Vagina (tissue), 2 donors: ENCODE results near the gene ADGRD2. TPM values are rescaled to one million over a fixed set of nuclear protein-coding genes. Genes with fewer than 3 reads are reported as not detected.
"Not testable (repeated sequence)": the region's sequence is repeated elsewhere in the genome, so short reads cannot be mapped to it uniquely, and the experiment has no call there.

Source experiments
- DNase-seq, 2 donors: peaks; one replicate each; pipeline ENCODE4 v3.0.0-alpha.2; 2017; ENCODE audit errors: extremely low spot score in 2 of 2
- H3K27ac ChIP-seq: fragments of 200-600 bp; sonication (generic); one replicate; pipeline ENCODE4 v1.5.1; 2019
- H3K27me3 ChIP-seq: fragments of 200-600 bp; sonication (generic); one replicate; pipeline ENCODE4 v1.5.1; 2019
- H3K36me3 ChIP-seq, 2 donors: fragments of 200-600 bp; sonication (generic); one replicate each; pipeline ENCODE4 v1.5.1; 2017 to 2019
- H3K4me1 ChIP-seq: fragments of 200-600 bp; sonication (generic); one replicate; pipeline ENCODE4 v1.5.1; 2019
- H3K4me3 ChIP-seq, 2 donors: fragments of 200-600 bp; sonication (generic); 1 replicate in 1 of 2; 2 replicates in 1 of 2; pipeline ENCODE4 v1.5.1; 2016 to 2019
- H3K9me3 ChIP-seq: fragments of 200-600 bp; sonication (generic); one replicate; pipeline ENCODE4 v1.5.1; 2019
- CTCF ChIP-seq, 3 experiments: fragments of 450-650 bp in 2 of 3; fragments of 200-600 bp in 1 of 3; sonication (generic) in 1 of 3; IDR thresholded peaks; one replicate each; pipeline ENCODE4 v1.5.1; 2017 to 2019; ENCODE audit warnings: antibody characterized with exemption in 3 of 3, mild to moderate bottlenecking in 2 of 3, moderate library complexity in 2 of 3
- POLR2A ChIP-seq, 2 donors: fragments of 450-650 bp; IDR thresholded peaks; one replicate each; pipeline ENCODE4 v1.6.1; 2017; ENCODE audit warnings: antibody characterized with exemption in 2 of 2, mild to moderate bottlenecking in 2 of 2, moderate library complexity in 2 of 2
- POLR2AphosphoS5 ChIP-seq, 2 donors: sonication (generic); formaldehyde crosslinking; IDR thresholded peaks; one replicate each; pipeline ENCODE4 v1.9.0; 2017; ENCODE audit warnings: antibody characterized with exemption in 2 of 2, mild to moderate bottlenecking in 2 of 2, low read depth in 1 of 2; ENCODE audit not compliant: insufficient read depth in 1 of 2
- intact Hi-C: fragments of 100-400 bp; cut with DNase I; formaldehyde crosslinking; loops from one replicate; pipeline ENCODE4 v1.15.1; 2023
- total RNA-seq: library from RNA; depleted of rRNA; stranded (reverse); fragments of >200 nt; gene quantifications from one replicate; pipeline ENCODE4 v1.2.3, GENCODE V29; 2016

The ADGRD2 gene
- total RNA-seq, 1 donor from 2014 or later: 4.2 TPM

GRCh38 chr9:124415852-124416484 lies 34.3 kb upstream of the ADGRD2 start:
- peaks cover 0 to 32% of the 10 kb centered on the region in 2 donors for H3K36me3 ChIP-seq
- no peak overlapping the region for H3K27ac ChIP-seq
- peak overlapping the region; percentile 77 to 87 for H3K4me3 ChIP-seq
- no peak for DNase-seq
- no peaks in the 10 kb centered on the region for H3K9me3 ChIP-seq
- H3K27me3 ChIP-seq: no peaks in the 10 kb centered on the region
- peaks cover 19% of the 10 kb centered on the region for H3K4me1 ChIP-seq
- TF ChIP-seq POLR2AphosphoS5 (IDR thresholded peaks at IDR 0.05; ENCODE audit: insufficient read depth in 1 of 2, low read depth in 1 of 2) (no peak), POLR2A (IDR thresholded peaks at IDR 0.05) (no peak), CTCF (IDR thresholded peaks at IDR 0.05) (no peak)
- intact Hi-C loops: no loop called here

- intact Hi-C loops: no loop called here
Observed at GRCh38 chr9:124419832-124420489, 30.3 kb upstream of the ADGRD2 start.

GRCh38 chr9:124420991-124421543 lies 29.2 kb upstream of the ADGRD2 start:
- Histone ChIP-seq H3K27ac (no peak overlapping the region), H3K4me1 (no peaks in the 10 kb centered on the region), H3K36me3 (no peaks in the 10 kb centered on the region), H3K4me3 (no peak overlapping the region), H3K27me3 (no peaks in the 10 kb centered on the region), H3K9me3 (no peaks in the 10 kb centered on the region)
- no peak for DNase-seq
- TF ChIP-seq CTCF (IDR thresholded peaks at IDR 0.05) (no peak), POLR2A (IDR thresholded peaks at IDR 0.05) (no peak), POLR2AphosphoS5 (IDR thresholded peaks at IDR 0.05; ENCODE audit: insufficient read depth in 1 of 2, low read depth in 1 of 2) (no peak)
- intact Hi-C loops: no loop called here

More at GRCh38 chr9:124419832-124420489, 30.3 kb upstream of the ADGRD2 start:
- TF ChIP-seq POLR2AphosphoS5 (IDR thresholded peaks at IDR 0.05; ENCODE audit: insufficient read depth in 1 of 2, low read depth in 1 of 2): no peak
- no peak for TF ChIP-seq POLR2A (IDR thresholded peaks at IDR 0.05)
- TF ChIP-seq CTCF (IDR thresholded peaks at IDR 0.05): no peak
- Histone ChIP-seq H3K4me3 (no peak overlapping the region), H3K27ac (no peak overlapping the region), H3K36me3 (no peaks in the 10 kb centered on the region), H3K27me3 (no peaks in the 10 kb centered on the region), H3K4me1 (no peaks in the 10 kb centered on the region), H3K9me3 (no peaks in the 10 kb centered on the region)
- DNase-seq: no peak

- Histone ChIP-seq H3K36me3 (no peaks in the 10 kb centered on the region), H3K27ac (no peak overlapping the region), H3K4me1 (no peaks in the 10 kb centered on the region), H3K27me3 (no peaks in the 10 kb centered on the region), H3K4me3 (no peak overlapping the region), H3K9me3 (no peaks in the 10 kb centered on the region)
- intact Hi-C loops: no loop called here
- DNase-seq: no peak
- TF ChIP-seq POLR2AphosphoS5 (IDR thresholded peaks at IDR 0.05; ENCODE audit: insufficient read depth in 1 of 2, low read depth in 1 of 2): no peak
- TF ChIP-seq CTCF (IDR thresholded peaks at IDR 0.05): no peak
- no peak for TF ChIP-seq POLR2A (IDR thresholded peaks at IDR 0.05)
Observed at GRCh38 chr9:124423155-124423554, 27.1 kb upstream of the ADGRD2 start.

- H3K4me3 ChIP-seq: no peak overlapping the region
- no peak overlapping the region for H3K27ac ChIP-seq
- intact Hi-C loops: no loop called here
- H3K36me3 ChIP-seq: no peaks in the 10 kb centered on the region
- DNase-seq: no peak
- no peaks in the 10 kb centered on the region for H3K9me3 ChIP-seq
- TF ChIP-seq CTCF (IDR thresholded peaks at IDR 0.05) (no peak), POLR2AphosphoS5 (IDR thresholded peaks at IDR 0.05; ENCODE audit: insufficient read depth in 1 of 2, low read depth in 1 of 2) (no peak), POLR2A (IDR thresholded peaks at IDR 0.05) (no peak)
- no peaks in the 10 kb centered on the region for H3K4me1 ChIP-seq
- H3K27me3 ChIP-seq: no peaks in the 10 kb centered on the region
Observed at GRCh38 chr9:124423591-124423990, 26.7 kb upstream of the ADGRD2 start.

GRCh38 chr9:124425733-124426132 lies 24.5 kb upstream of the ADGRD2 start:
- DNase-seq, intact Hi-C loops, H3K36me3 ChIP-seq, H3K27ac ChIP-seq, H3K27me3 ChIP-seq, H3K9me3 ChIP-seq, H3K4me1 ChIP-seq, H3K4me3 ChIP-seq: not testable (repeated sequence)
